ENCODE results near the gene PRCC.
A peak's percentile ranks its signal among the peaks of the same experiment; 100 is the strongest.

The PRCC gene

DNA sequence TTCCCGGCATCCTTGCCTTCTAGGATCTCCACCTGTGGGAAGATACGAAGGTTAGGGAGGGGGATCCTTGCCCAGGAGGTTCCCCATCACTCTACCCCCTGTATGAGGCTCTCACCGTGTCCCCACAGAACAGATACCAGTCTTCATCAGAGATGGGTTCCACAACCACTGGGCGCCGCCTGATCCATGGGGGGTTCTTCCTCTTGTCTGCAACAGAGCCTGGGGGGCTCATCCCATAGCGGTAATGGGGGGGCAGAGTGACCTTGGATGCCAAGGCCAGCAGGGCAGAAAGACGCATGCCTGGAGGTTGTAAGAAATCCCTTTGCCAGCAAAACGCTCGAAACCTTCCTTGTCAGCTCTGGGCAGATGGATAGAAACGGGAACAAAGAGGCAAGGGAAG is 28.9 kb upstream of the PRCC start:
- Histone ChIP-seq H3K9ac (ENCODE audit: low read length) (no peak overlapping the region), H2AFZ (ENCODE audit: low read length) (no peak overlapping the region), H3K27me3 (ENCODE audit: insufficient read depth, low read length) (no peaks in the 10 kb centered on the region), H3K4me2 (ENCODE audit: low read length) (no peak overlapping the region), H3K4me3 (ENCODE audit: low read depth, low read length, poor library complexity, severe bottlenecking) (no peak overlapping the region), H3K36me3 (ENCODE audit: insufficient read depth, low read length) (peaks cover 71% of the 10 kb centered on the region), H3K4me1 (ENCODE audit: insufficient read depth, low read length, severe bottlenecking) (peaks cover 21% of the 10 kb centered on the region), H3F3A (ENCODE audit: insufficient read depth, low read length) (0 out of 2 replicates have a peak, but pooled peaks cover 9% of the 10 kb centered on the region), H3K79me2 (ENCODE audit: insufficient read depth, low read length) (peaks cover 7% of the 10 kb centered on the region), H3K9me3 (ENCODE audit: low read length) (no peaks in the 10 kb centered on the region), H3K27ac (ENCODE audit: low read depth, low read length, poor library complexity, severe bottlenecking) (no peak overlapping the region), H3K9me2 (ENCODE audit: low read depth, low read length) (no peaks in the 10 kb centered on the region), H4K20me1 (ENCODE audit: insufficient read depth, low read length) (no peaks in the 10 kb centered on the region)
- TF ChIP-seq EZH2 (IDR thresholded peaks at IDR 0.05; ENCODE audit: borderline replicate concordance, low read length), result no peak
- TF ChIP-seq, protein P1, sequence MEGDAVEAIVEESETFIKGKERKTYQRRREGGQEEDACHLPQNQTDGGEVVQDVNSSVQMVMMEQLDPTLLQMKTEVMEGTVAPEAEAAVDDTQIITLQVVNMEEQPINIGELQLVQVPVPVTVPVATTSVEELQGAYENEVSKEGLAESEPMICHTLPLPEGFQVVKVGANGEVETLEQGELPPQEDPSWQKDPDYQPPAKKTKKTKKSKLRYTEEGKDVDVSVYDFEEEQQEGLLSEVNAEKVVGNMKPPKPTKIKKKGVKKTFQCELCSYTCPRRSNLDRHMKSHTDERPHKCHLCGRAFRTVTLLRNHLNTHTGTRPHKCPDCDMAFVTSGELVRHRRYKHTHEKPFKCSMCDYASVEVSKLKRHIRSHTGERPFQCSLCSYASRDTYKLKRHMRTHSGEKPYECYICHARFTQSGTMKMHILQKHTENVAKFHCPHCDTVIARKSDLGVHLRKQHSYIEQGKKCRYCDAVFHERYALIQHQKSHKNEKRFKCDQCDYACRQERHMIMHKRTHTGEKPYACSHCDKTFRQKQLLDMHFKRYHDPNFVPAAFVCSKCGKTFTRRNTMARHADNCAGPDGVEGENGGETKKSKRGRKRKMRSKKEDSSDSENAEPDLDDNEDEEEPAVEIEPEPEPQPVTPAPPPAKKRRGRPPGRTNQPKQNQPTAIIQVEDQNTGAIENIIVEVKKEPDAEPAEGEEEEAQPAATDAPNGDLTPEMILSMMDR (IDR thresholded peaks at IDR 0.05; ENCODE audit: low read length), result no peak

DNA sequence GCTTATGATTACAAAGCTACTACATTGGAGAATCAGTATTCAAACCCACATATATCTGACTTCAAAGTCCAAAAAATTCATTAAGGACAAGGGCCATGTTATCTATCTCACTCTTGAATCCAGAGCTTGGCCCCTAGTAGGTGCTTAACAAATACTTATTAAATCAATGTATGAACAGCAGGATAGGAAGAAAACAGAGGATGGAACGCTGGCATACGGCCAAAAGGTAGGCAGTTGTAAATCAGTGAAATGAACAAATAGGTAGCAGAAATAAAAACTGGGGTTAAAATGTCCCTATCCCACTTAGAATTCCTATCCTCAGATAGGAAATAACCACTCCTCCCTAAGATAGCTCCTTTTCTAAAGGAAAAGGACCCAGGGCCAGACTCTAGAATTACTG is 28.4 kb upstream of the PRCC start:
- no peaks in the 10 kb centered on the region for H3K27me3 ChIP-seq (ENCODE audit: insufficient read depth, low read length)
- no peak overlapping the region for H3K4me3 ChIP-seq (ENCODE audit: low read depth, low read length, poor library complexity, severe bottlenecking)
- no peak overlapping the region for H3K9ac ChIP-seq (ENCODE audit: low read length)
- H3K36me3 ChIP-seq (ENCODE audit: insufficient read depth, low read length), result peaks cover 72% of the 10 kb centered on the region
- TF ChIP-seq EZH2 (IDR thresholded peaks at IDR 0.05; ENCODE audit: borderline replicate concordance, low read length), result no peak
- TF ChIP-seq, protein P1 (IDR thresholded peaks at IDR 0.05; ENCODE audit: low read length), result no peak
- H3K79me2 ChIP-seq (ENCODE audit: insufficient read depth, low read length), result peaks cover 7% of the 10 kb centered on the region
- no peak overlapping the region for H3K4me2 ChIP-seq (ENCODE audit: low read length)
- no peaks in the 10 kb centered on the region for H4K20me1 ChIP-seq (ENCODE audit: insufficient read depth, low read length)
- H3F3A ChIP-seq (ENCODE audit: insufficient read depth, low read length), result 0 out of 2 replicates have a peak, but pooled peaks cover 9% of the 10 kb centered on the region
- H3K9me2 ChIP-seq (ENCODE audit: low read depth, low read length), result no peaks in the 10 kb centered on the region
- H3K4me1 ChIP-seq (ENCODE audit: insufficient read depth, low read length, severe bottlenecking), result peaks cover 21% of the 10 kb centered on the region
- no peak overlapping the region for H3K27ac ChIP-seq (ENCODE audit: low read depth, low read length, poor library complexity, severe bottlenecking)
- no peaks in the 10 kb centered on the region for H3K9me3 ChIP-seq (ENCODE audit: low read length)
- no peak overlapping the region for H2AFZ ChIP-seq (ENCODE audit: low read length)

DNA sequence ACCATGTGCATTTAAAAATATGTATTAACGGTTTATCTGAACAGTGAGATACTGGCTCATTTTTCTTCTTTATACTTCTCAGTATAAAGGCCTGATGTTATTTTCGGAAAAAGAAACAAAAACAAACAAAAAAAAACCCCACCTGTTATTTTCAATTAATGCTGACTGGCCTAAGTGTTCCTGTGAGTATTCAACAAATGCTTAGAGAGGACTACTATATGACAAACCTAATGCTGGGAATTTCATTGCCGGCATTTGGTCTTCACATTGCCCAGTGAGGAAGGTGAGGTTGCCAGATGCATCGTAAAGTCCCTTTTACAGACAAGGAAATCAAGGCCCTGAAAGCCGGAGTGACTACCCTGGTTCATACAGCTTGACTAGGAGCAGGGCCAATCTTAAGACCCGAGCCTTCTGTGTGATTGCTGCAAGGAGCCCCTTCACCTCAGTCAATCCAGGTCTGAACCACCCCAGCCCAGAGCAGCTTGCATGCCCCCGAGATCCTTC is 27.0 kb upstream of the PRCC start:
- Histone ChIP-seq H3K27me3 (ENCODE audit: insufficient read depth, low read length) (no peaks in the 10 kb centered on the region), H2AFZ (ENCODE audit: low read length) (no peak overlapping the region), H3K36me3 (ENCODE audit: insufficient read depth, low read length) (peaks cover 78% of the 10 kb centered on the region), H3K79me2 (ENCODE audit: insufficient read depth, low read length) (peaks cover 7% of the 10 kb centered on the region), H3K27ac (ENCODE audit: low read depth, low read length, poor library complexity, severe bottlenecking) (peak overlapping the region; percentile 66), H3K4me1 (ENCODE audit: insufficient read depth, low read length, severe bottlenecking) (peaks cover 21% of the 10 kb centered on the region), H3K9me2 (ENCODE audit: low read depth, low read length) (no peaks in the 10 kb centered on the region), H3K4me2 (ENCODE audit: low read length) (peak overlapping the region; percentile 85), H3K4me3 (ENCODE audit: low read depth, low read length, poor library complexity, severe bottlenecking) (peak overlapping the region; percentile 80), H3K9ac (ENCODE audit: low read length) (peak overlapping the region; percentile 92), H3K9me3 (ENCODE audit: low read length) (no peaks in the 10 kb centered on the region), H4K20me1 (ENCODE audit: insufficient read depth, low read length) (no peaks in the 10 kb centered on the region), H3F3A (ENCODE audit: insufficient read depth, low read length) (0 out of 2 replicates have a peak, but pooled peaks cover 9% of the 10 kb centered on the region)
- no peak for TF ChIP-seq EZH2 (IDR thresholded peaks at IDR 0.05; ENCODE audit: borderline replicate concordance, low read length)
- TF ChIP-seq, protein P1 (IDR thresholded peaks at IDR 0.05; ENCODE audit: low read length), result no peak
